Measurements from ENCODE around the gene CHST11.

CHST11 gene

GRCh38 chr12:104434129-104434528 is 22.6 kb upstream of the CHST11 start:
- DNase-seq, result no peak

GRCh38 chr12:104435175-104435574 is 21.6 kb upstream of the CHST11 start:
- no peak for DNase-seq

GRCh38 chr12:104435765-104436164 is 21.0 kb upstream of the CHST11 start:
- DNase-seq, result no peak

GRCh38 chr12:104436790-104437189 is 20.0 kb upstream of the CHST11 start:
- DNase-seq, result no peak

GRCh38 chr12:104438134-104438533 is 18.6 kb upstream of the CHST11 start:
- DNase-seq, result no peak

GRCh38 chr12:104439137-104439536 is 17.6 kb upstream of the CHST11 start:
- DNase-seq, result no peak

GRCh38 chr12:104443008-104443407 is 13.7 kb upstream of the CHST11 start:
- no peak for DNase-seq

- DNase-seq, result no peak
These were observed 9.9 kb upstream of the CHST11 start for GRCh38 chr12:104446646-104447421.

- no peak for DNase-seq
These were observed 8.7 kb upstream of the CHST11 start for GRCh38 chr12:104448031-104448430.

- DNase-seq, result no peak
These were observed 8.3 kb upstream of the CHST11 start for GRCh38 chr12:104448451-104448850.

GRCh38 chr12:104450700-104451099 is 6.0 kb upstream of the CHST11 start:
- no peak for DNase-seq

GRCh38 chr12:104452087-104452486 is 4.7 kb upstream of the CHST11 start:
- DNase-seq, result no peak

- DNase-seq, result no peak
These were observed 3.6 kb upstream of the CHST11 start for GRCh38 chr12:104453133-104453532.

GRCh38 chr12:104454997-104455396 is 1.8 kb upstream of the CHST11 start:
- no peak for DNase-seq

- no peak for DNase-seq
These were observed 951 bp upstream of the CHST11 start for GRCh38 chr12:104455578-104456416.

- DNase-seq, result peak; percentile 44
These were observed 400 bp downstream of the CHST11 start for GRCh38 chr12:104456950-104457745.

- no peak for DNase-seq
These were observed 1.3 kb downstream of the CHST11 start for GRCh38 chr12:104457746-104458693.

- no peak for DNase-seq
These were observed 2.1 kb downstream of the CHST11 start for GRCh38 chr12:104458694-104459367.

- peak; percentile 13 for DNase-seq
These were observed 2.7 kb downstream of the CHST11 start for GRCh38 chr12:104459368-104459909.

- DNase-seq, result no peak
These were observed 3.4 kb downstream of the CHST11 start for GRCh38 chr12:104460041-104460719.
